Left ventricle myocardium superior (tissue), 1 donor: ENCODE results near the gene MYZAP. TPM values are rescaled to one million over a fixed set of nuclear protein-coding genes. Genes with fewer than 3 reads are reported as not detected.

Experiments
- ATAC-seq: fragments of 200-7000 bp; cut with Tn5 transposase; one replicate; pipeline ENCODE4 v1.9.1; 2020; ENCODE audit warnings: mild to moderate bottlenecking, moderate library complexity
- DNase-seq: peaks from one replicate; pipeline ENCODE4 v3.0.0-alpha.2; 2020
- intact Hi-C: fragments of 100-400 bp; cut with micrococcal nuclease; formaldehyde crosslinking; loops from one replicate; pipeline ENCODE4 v1.11.0; 2022
- total RNA-seq: library from RNA; stranded (reverse); fragmentation: NEBNext Ultra II Directional; extraction: Animal tissue kit (Norgen Biotek cat#: 25700); gene quantifications from one replicate; pipeline ENCODE4 v1.2.1, GENCODE V29; 2021
- donor health status: DM: no; HTN: yes; CAD: no; lungs with severe emphysema.

Gene MYZAP
- total RNA-seq, 1 donor from 2014 or later: 930 TPM

GRCh38 chr15:57705746-57706404, 114.2 kb downstream of the MYZAP start:
- intact Hi-C loops: no loop called here
- ATAC-seq (peak; percentile 20), DNase-seq (no peak)

GRCh38 chr15:57706405-57707209, 114.9 kb downstream of the MYZAP start, which contains the start of gene POLR2M:
POLR2M (plus strand) TSS chr15:57706714; CDS start chr15:57706843, 129 bp downstream.
- ATAC-seq (peak; percentile 92), DNase-seq (peak; percentile 96)
- intact Hi-C loops: no loop called here

- ATAC-seq: peak; percentile 18
- DNase-seq: no peak
- intact Hi-C loops: no loop called here
Measured at GRCh38 chr15:57708047-57708446, 116.3 kb downstream of the MYZAP start.

DNA sequence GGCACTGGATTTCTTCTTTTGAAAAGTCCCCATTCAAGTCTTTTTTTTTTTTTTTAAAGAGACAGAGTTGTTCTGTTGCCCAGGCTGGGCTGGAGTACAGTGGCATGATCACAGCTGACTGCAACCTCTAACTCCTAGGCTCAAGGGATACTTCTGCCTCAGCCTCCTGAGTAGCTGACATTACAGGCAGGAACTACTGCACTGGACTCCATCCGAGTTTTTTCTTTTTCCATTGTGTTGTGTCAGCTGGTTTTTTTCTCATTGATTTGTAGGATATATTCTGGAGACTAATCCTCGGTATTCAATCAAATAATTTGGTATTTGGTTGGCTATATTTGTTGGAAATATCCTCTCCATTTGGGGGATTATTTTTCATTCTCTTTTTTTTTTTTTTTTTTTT, 126.6 kb downstream of the MYZAP start:
- ATAC-seq (no peak), DNase-seq (no peak)

GRCh38 chr15:57720867-57721266, 129.2 kb downstream of the MYZAP start:
- no peak for ATAC-seq
- intact Hi-C loops: no loop called here

More for the DNA sequence above, 126.6 kb downstream of the MYZAP start:
- intact Hi-C loops: no loop called here

GRCh38 chr15:57726411-57726810, 134.7 kb downstream of the MYZAP start:
- DNase-seq: no peak
- ATAC-seq: no peak
- intact Hi-C loops: no loop called here

More at GRCh38 chr15:57720867-57721266, 129.2 kb downstream of the MYZAP start:
- no peak for DNase-seq

DNA sequence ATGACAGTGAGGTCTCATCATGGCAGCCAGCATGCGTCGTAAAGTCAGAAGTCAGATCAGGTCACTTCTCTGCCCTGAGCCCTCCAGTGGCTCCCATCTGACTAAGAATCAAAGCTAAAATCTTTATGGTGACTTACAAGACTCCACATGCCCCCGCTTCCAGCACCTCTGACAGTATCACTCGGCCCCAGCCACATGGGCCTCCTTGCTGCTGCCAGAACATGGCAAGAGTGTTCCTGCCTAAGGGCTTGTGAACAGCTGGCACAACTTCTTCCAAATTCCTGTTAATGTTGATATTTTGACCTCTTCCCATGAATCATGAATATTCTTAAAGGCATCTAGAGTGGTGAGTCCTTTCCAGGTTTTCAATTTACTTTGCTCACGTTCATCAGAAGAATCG, 135.3 kb downstream of the MYZAP start:
- ATAC-seq (no peak), DNase-seq (no peak)
- intact Hi-C loops: no loop called here

DNA sequence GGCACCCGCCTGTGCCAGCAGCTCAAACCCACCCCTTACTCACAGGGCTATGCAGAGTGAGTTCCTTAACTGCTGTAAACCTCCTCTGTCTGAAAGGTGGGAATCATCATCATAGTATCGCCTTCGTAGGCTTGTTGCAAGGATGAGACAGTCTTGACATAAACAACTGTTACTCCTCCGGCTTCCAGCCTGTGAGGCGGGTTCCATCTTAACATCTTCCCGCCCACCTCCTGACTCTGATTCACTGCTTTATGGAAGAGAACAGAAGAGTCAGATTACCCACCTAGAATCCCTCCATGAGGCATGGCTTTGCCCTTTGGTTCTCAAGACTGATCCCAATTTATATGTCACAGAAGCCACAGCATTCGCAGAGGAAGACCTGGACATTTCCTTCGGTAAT, 136.7 kb downstream of the MYZAP start:
- intact Hi-C loops: no loop called here
- DNase-seq: no peak
- ATAC-seq: no peak

DNA sequence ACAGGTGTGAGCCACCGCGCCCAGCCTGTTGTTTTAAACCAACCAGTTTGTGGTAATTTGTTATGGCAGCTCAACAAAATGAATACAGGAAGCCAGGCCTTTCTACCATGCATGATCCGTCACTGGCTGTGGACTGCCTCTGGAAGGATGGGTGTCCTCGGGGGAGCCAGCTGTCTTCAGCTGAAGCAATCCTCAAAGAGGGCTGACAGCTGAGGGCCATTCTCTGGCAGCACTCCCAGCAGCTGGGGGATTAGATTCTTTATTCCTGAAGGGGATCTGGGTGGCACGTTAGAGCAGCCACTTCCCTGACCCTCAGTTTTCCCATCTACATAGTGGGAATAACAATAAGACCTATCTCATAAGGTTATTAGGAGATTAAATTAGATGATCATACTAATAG, 139.2 kb downstream of the MYZAP start:
- ATAC-seq (no peak), DNase-seq (no peak)
- intact Hi-C loops: loop anchor here (5.0 kb wide), 1 partner anchor 64 kb away; no protein-coding TSS in a partner anchor

DNA sequence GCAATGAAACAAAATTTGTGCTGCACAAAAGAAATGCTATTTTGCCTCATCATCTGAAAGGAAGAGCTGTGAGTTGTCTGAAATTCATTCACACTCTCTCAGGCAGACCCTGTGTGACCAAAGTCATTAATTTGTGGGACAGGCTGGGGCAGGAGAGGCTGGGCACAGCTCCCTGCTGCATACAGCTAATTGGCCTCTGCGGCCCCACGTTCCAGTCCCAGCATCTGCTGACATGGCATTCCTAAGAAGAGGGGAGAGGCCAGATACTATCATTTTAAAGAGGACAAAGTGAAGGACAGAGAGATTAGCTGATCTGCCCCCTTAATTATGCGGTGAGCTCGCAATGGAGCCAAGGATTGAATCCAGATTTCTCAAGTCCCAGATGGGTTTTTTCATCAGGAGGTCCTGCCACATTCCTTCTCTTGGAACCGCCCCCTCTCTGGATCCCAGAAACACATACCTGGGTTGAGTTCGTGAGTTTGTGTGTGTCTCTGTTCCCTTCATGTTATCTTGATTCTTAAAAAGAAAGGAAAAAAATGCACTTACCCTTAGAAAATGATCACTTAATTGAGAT, 139.9 kb downstream of the MYZAP start:
- intact Hi-C loops: loop anchor here (5.0 kb wide), 1 partner anchor 64 kb away; no protein-coding TSS in a partner anchor
- ATAC-seq: peak; percentile 21
- DNase-seq: no peak

- intact Hi-C loops: loop anchor here (5.0 kb wide), 1 partner anchor 65 kb away; no protein-coding TSS in a partner anchor
- DNase-seq (peak; percentile 49), ATAC-seq (peak; percentile 65)
Measured at GRCh38 chr15:57732526-57733331, 141.0 kb downstream of the MYZAP start.

GRCh38 chr15:57734860-57735259, 143.2 kb downstream of the MYZAP start:
- ATAC-seq (no peak), DNase-seq (no peak)
- intact Hi-C loops: loop anchor here (5.0 kb wide), 1 partner anchor 68 kb away; no protein-coding TSS in a partner anchor

Other genes starting within 250 kb of the MYZAP start
- gene CGNL1, start 215.4 kb upstream of the MYZAP start, total RNA-seq: 15.2 TPM
- gene POLR2M, start 114.8 kb downstream of the MYZAP start, total RNA-seq: 42.2 TPM